Measurements from ENCODE around the gene KIF2A. TPM values are rescaled to one million over a fixed set of nuclear protein-coding genes. Genes with fewer than 3 reads are reported as not detected.
A peak's percentile ranks its signal among the peaks of the same experiment; 100 is the strongest.

The KIF2A gene
- total and polyA plus RNA-seq, 9 of the 15 experiments (the other 6 are each of a cell fraction or from before 2014, with no cell fraction given), result 42.6 to 126 (median 77.6) TPM

DNA sequence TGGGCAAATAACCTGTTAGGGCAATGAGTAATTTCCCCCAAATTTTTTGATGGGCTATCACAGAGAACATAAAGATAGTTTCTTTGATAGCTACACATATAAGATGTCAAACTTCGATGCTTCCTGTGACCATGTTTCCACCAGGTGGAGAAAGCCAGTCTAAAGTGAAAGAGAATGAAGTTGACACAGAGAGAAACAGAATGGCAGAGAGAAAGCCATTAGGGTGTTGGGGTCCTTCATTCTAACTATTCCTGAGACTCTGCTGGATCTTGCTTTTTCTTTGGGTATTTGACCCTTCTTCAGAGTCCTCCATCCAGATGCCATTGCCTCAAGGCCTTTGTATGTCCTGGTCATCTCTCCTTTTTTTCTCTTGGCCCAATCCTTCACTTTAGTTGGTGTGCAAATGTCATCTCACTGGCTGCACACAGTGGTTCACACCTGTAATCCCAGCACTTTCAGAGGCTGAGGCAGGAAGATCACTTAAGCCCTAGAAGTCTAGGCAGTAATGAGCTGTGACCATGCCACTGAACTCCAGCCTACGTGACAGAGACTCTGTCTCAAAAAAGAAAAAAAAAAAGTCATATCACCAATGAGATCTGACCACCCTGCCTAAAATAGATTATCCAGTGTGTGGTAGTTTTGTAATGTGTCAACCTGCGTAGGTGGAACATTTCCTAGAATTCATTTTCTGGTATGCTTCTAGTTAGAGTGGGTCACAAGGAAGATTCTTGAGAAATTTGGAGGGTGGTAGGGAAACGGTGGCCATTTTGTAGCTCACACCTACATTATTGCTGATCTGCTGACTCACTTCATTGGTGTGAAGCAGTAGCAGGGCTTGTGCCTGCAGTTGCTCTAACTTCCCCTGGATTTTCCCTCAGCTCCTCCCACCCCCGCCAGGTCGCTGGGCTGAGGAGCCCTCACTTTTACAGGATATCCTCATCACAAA is 20.8 kb upstream of the KIF2A start (continued):
- TF ChIP-seq, protein P1, sequence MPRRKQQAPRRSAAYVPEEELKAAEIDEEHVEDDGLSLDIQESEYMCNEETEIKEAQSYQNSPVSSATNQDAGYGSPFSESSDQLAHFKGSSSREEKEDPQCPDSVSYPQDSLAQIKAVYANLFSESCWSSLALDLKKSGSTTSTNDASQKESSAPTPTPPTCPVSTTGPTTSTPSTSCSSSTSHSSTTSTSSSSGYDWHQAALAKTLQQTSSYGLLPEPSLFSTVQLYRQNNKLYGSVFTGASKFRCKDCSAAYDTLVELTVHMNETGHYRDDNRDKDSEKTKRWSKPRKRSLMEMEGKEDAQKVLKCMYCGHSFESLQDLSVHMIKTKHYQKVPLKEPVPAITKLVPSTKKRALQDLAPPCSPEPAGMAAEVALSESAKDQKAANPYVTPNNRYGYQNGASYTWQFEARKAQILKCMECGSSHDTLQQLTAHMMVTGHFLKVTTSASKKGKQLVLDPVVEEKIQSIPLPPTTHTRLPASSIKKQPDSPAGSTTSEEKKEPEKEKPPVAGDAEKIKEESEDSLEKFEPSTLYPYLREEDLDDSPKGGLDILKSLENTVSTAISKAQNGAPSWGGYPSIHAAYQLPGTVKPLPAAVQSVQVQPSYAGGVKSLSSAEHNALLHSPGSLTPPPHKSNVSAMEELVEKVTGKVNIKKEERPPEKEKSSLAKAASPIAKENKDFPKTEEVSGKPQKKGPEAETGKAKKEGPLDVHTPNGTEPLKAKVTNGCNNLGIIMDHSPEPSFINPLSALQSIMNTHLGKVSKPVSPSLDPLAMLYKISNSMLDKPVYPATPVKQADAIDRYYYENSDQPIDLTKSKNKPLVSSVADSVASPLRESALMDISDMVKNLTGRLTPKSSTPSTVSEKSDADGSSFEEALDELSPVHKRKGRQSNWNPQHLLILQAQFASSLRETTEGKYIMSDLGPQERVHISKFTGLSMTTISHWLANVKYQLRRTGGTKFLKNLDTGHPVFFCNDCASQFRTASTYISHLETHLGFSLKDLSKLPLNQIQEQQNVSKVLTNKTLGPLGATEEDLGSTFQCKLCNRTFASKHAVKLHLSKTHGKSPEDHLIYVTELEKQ (CRISPR knock-in tag; IDR thresholded peaks at IDR 0.05), result no peak
- TF ChIP-seq BRD4 (IDR thresholded peaks at IDR 0.05), result no peak
- peak; percentile 73 for TF ChIP-seq CBFA2T3 (IDR thresholded peaks at IDR 0.05)
- no peak for TF ChIP-seq SLC30A9 (CRISPR knock-in tag; IDR thresholded peaks at IDR 0.05)
- TF ChIP-seq FOXA1 (IDR thresholded peaks at IDR 0.05; ENCODE audit: borderline replicate concordance), result no peak
- no peak for TF ChIP-seq ZNF507 (tag; conservative IDR thresholded peaks at IDR 0.05)
- TF ChIP-seq, protein P2, sequence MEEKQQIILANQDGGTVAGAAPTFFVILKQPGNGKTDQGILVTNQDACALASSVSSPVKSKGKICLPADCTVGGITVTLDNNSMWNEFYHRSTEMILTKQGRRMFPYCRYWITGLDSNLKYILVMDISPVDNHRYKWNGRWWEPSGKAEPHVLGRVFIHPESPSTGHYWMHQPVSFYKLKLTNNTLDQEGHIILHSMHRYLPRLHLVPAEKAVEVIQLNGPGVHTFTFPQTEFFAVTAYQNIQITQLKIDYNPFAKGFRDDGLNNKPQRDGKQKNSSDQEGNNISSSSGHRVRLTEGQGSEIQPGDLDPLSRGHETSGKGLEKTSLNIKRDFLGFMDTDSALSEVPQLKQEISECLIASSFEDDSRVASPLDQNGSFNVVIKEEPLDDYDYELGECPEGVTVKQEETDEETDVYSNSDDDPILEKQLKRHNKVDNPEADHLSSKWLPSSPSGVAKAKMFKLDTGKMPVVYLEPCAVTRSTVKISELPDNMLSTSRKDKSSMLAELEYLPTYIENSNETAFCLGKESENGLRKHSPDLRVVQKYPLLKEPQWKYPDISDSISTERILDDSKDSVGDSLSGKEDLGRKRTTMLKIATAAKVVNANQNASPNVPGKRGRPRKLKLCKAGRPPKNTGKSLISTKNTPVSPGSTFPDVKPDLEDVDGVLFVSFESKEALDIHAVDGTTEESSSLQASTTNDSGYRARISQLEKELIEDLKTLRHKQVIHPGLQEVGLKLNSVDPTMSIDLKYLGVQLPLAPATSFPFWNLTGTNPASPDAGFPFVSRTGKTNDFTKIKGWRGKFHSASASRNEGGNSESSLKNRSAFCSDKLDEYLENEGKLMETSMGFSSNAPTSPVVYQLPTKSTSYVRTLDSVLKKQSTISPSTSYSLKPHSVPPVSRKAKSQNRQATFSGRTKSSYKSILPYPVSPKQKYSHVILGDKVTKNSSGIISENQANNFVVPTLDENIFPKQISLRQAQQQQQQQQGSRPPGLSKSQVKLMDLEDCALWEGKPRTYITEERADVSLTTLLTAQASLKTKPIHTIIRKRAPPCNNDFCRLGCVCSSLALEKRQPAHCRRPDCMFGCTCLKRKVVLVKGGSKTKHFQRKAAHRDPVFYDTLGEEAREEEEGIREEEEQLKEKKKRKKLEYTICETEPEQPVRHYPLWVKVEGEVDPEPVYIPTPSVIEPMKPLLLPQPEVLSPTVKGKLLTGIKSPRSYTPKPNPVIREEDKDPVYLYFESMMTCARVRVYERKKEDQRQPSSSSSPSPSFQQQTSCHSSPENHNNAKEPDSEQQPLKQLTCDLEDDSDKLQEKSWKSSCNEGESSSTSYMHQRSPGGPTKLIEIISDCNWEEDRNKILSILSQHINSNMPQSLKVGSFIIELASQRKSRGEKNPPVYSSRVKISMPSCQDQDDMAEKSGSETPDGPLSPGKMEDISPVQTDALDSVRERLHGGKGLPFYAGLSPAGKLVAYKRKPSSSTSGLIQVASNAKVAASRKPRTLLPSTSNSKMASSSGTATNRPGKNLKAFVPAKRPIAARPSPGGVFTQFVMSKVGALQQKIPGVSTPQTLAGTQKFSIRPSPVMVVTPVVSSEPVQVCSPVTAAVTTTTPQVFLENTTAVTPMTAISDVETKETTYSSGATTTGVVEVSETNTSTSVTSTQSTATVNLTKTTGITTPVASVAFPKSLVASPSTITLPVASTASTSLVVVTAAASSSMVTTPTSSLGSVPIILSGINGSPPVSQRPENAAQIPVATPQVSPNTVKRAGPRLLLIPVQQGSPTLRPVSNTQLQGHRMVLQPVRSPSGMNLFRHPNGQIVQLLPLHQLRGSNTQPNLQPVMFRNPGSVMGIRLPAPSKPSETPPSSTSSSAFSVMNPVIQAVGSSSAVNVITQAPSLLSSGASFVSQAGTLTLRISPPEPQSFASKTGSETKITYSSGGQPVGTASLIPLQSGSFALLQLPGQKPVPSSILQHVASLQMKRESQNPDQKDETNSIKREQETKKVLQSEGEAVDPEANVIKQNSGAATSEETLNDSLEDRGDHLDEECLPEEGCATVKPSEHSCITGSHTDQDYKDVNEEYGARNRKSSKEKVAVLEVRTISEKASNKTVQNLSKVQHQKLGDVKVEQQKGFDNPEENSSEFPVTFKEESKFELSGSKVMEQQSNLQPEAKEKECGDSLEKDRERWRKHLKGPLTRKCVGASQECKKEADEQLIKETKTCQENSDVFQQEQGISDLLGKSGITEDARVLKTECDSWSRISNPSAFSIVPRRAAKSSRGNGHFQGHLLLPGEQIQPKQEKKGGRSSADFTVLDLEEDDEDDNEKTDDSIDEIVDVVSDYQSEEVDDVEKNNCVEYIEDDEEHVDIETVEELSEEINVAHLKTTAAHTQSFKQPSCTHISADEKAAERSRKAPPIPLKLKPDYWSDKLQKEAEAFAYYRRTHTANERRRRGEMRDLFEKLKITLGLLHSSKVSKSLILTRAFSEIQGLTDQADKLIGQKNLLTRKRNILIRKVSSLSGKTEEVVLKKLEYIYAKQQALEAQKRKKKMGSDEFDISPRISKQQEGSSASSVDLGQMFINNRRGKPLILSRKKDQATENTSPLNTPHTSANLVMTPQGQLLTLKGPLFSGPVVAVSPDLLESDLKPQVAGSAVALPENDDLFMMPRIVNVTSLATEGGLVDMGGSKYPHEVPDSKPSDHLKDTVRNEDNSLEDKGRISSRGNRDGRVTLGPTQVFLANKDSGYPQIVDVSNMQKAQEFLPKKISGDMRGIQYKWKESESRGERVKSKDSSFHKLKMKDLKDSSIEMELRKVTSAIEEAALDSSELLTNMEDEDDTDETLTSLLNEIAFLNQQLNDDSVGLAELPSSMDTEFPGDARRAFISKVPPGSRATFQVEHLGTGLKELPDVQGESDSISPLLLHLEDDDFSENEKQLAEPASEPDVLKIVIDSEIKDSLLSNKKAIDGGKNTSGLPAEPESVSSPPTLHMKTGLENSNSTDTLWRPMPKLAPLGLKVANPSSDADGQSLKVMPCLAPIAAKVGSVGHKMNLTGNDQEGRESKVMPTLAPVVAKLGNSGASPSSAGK (IDR thresholded peaks at IDR 0.05), result peak; percentile 43
- TF ChIP-seq ETV5 (CRISPR knock-in tag; IDR thresholded peaks at IDR 0.05; ENCODE audit: low read depth), result no peak
- TF ChIP-seq MEF2D (tag; conservative IDR thresholded peaks at IDR 0.05; ENCODE audit: low read depth), result peak; percentile 98
- TF ChIP-seq ZNF24 (IDR thresholded peaks at IDR 0.05), result peak; percentile 25; the same call in 1 of the 2 replicates
- no peak for TF ChIP-seq PURB (CRISPR knock-in tag; IDR thresholded peaks at IDR 0.05; ENCODE audit: low read depth)
- TF ChIP-seq GATA2 (CRISPR knock-in tag; IDR thresholded peaks at IDR 0.05), result 0 out of 2 replicates have a peak, but pooled peaks have one; percentile 40
- TF ChIP-seq BRF1 (IDR thresholded peaks at IDR 0.05; ENCODE audit: borderline replicate concordance, extremely low read depth, insufficient read length), result no peak
